GM19239 (cell line): ENCODE measurements around the gene NT5C3B.
"Not testable (repeated sequence)": the region's sequence is repeated elsewhere in the genome, so short reads cannot be mapped to it uniquely, and the experiment has no call there.

Experiments
- DNase-seq: peaks from one replicate; pipeline ENCODE4 v3.0.0; 2011; ENCODE audit warnings: low spot score; ENCODE audit not compliant: insufficient read length
- FAIRE-seq: peaks from 2 replicates; lab custom pipeline; 2011; peaks lifted over from hg19 to GRCh38; lab: Jason Lieb, UNC

NT5C3B gene

GRCh38 chr17:41835800-41836549 lies at the start of gene NT5C3B:
NT5C3B (minus strand) TSS chr17:41836232; CDS start chr17:41836193, 39 bp downstream.
- FAIRE-seq (peak; percentile 45), DNase-seq (peak; percentile 83)

- DNase-seq (no peak), FAIRE-seq (no peak)
Measured at GRCh38 chr17:41885733-41886132, 49.7 kb upstream of the NT5C3B start.

- FAIRE-seq (no peak), DNase-seq (no peak)
Measured at GRCh38 chr17:41882756-41883155, 46.7 kb upstream of the NT5C3B start.

GRCh38 chr17:41880130-41880529 lies 44.1 kb upstream of the NT5C3B start:
- DNase-seq (no peak), FAIRE-seq (no peak)

- not testable (repeated sequence) for DNase-seq, FAIRE-seq
Measured at GRCh38 chr17:41874293-41874670, 38.2 kb upstream of the NT5C3B start.

GRCh38 chr17:41873559-41874292 lies 37.7 kb upstream of the NT5C3B start:
- FAIRE-seq (no peak), DNase-seq (no peak)

- FAIRE-seq = no peak
Measured at GRCh38 chr17:41871789-41872188, 35.8 kb upstream of the NT5C3B start.

GRCh38 chr17:41870627-41871026 lies 34.6 kb upstream of the NT5C3B start:
- DNase-seq (no peak), FAIRE-seq (no peak)

More at GRCh38 chr17:41871789-41872188, 35.8 kb upstream of the NT5C3B start:
- no peak for DNase-seq

GRCh38 chr17:41870097-41870496 lies 34.1 kb upstream of the NT5C3B start:
- FAIRE-seq (no peak), DNase-seq (no peak)

GRCh38 chr17:41869426-41869825 lies 33.4 kb upstream of the NT5C3B start:
- DNase-seq (no peak), FAIRE-seq (no peak)

- DNase-seq (no peak), FAIRE-seq (no peak)
Measured at GRCh38 chr17:41868568-41868967, 32.5 kb upstream of the NT5C3B start.

- DNase-seq = no peak
- FAIRE-seq = no peak
Measured at GRCh38 chr17:41865596-41865893, 29.5 kb upstream of the NT5C3B start.

- DNase-seq = peak; percentile 86
- FAIRE-seq = peak; percentile 84
Measured at GRCh38 chr17:41864836-41865595, 29.0 kb upstream of the NT5C3B start, which contains the start of gene KLHL11. KLHL11 (minus strand) TSS chr17:41865423; CDS start chr17:41865370, 53 bp downstream.

GRCh38 chr17:41864498-41864835 lies 28.4 kb upstream of the NT5C3B start:
- FAIRE-seq (peak; percentile 78), DNase-seq (peak; percentile 31)

- FAIRE-seq (no peak), DNase-seq (no peak)
Measured at GRCh38 chr17:41863074-41863848, 27.2 kb upstream of the NT5C3B start.

- DNase-seq = no peak
Measured at GRCh38 chr17:41860254-41860931, 24.4 kb upstream of the NT5C3B start.

GRCh38 chr17:41851382-41851781 lies 15.3 kb upstream of the NT5C3B start:
- DNase-seq, FAIRE-seq: not testable (repeated sequence)

More at GRCh38 chr17:41860254-41860931, 24.4 kb upstream of the NT5C3B start:
- FAIRE-seq = no peak

GRCh38 chr17:41849251-41849990 lies 13.4 kb upstream of the NT5C3B start:
- DNase-seq (no peak), FAIRE-seq (peak; percentile 68)

- no peak for DNase-seq
- no peak for FAIRE-seq
Measured at GRCh38 chr17:41848788-41849187, 12.8 kb upstream of the NT5C3B start.
